Iris pigment epithelial cell (primary cell): ENCODE data around the gene NDUFB11.
"Not testable (repeated sequence)": the region's sequence is repeated elsewhere in the genome, so short reads cannot be mapped to it uniquely, and the experiment has no call there.

Experiments
- DNase-seq: peaks from one replicate; pipeline ENCODE4 v3.0.0-alpha.2; 2011; ENCODE audit warnings: low read depth

NDUFB11 gene

GRCh38 chrX:47146121-47146935 lies 1.8 kb upstream of the NDUFB11 start:
- no peak for DNase-seq

- no peak for DNase-seq
Observed at GRCh38 chrX:47145395-47146120, 1.1 kb upstream of the NDUFB11 start.

- peak; percentile 19 for DNase-seq
Observed at GRCh38 chrX:47143894-47144625, 442 bp downstream of the NDUFB11 start.

GRCh38 chrX:47138171-47138570 lies 6.3 kb downstream of the NDUFB11 start:
- no peak for DNase-seq

- DNase-seq: peak; percentile 82
Observed at GRCh38 chrX:47135650-47136049, 8.9 kb downstream of the NDUFB11 start.

- DNase-seq: no peak
Observed at GRCh38 chrX:47133493-47133892, 11.0 kb downstream of the NDUFB11 start.

GRCh38 chrX:47129899-47130358 lies 14.6 kb downstream of the NDUFB11 start:
- DNase-seq: no peak

GRCh38 chrX:47129157-47129898 lies 15.2 kb downstream of the NDUFB11 start:
- peak; percentile 96 for DNase-seq

- not testable (repeated sequence) for DNase-seq
Observed at GRCh38 chrX:47124466-47124865, 20.0 kb downstream of the NDUFB11 start.

GRCh38 chrX:47116551-47117110 lies 27.9 kb downstream of the NDUFB11 start:
- DNase-seq: not testable (repeated sequence)

- DNase-seq: peak; percentile 12
Observed at GRCh38 chrX:47112316-47112954, 32.1 kb downstream of the NDUFB11 start.

- not testable (repeated sequence) for DNase-seq
Observed at GRCh38 chrX:47110936-47111615, 33.4 kb downstream of the NDUFB11 start.

- DNase-seq: no peak
Observed at GRCh38 chrX:47101206-47101605, 43.3 kb downstream of the NDUFB11 start.

- DNase-seq: no peak
Observed at GRCh38 chrX:47098338-47099094, 46.0 kb downstream of the NDUFB11 start.

GRCh38 chrX:47097018-47097417 lies 47.5 kb downstream of the NDUFB11 start:
- no peak for DNase-seq

- no peak for DNase-seq
Observed at GRCh38 chrX:47093860-47094259, 50.6 kb downstream of the NDUFB11 start.

GRCh38 chrX:47093248-47093647 lies 51.3 kb downstream of the NDUFB11 start:
- DNase-seq: peak; percentile 53
